GM18519 (cell line): ENCODE measurements around the gene PFKFB4.
"Not testable (repeated sequence)": the region's sequence is repeated elsewhere in the genome, so short reads cannot be mapped to it uniquely, and the experiment has no call there.

Source experiments
- ATAC-seq: cut with Tn5 transposase; IDR thresholded peaks from one replicate; pipeline ENCODE4 v1.9.1; 2021; ENCODE audit warnings: mild to moderate bottlenecking, moderate library complexity; ENCODE audit not compliant: unreplicated experiment, low FRiP score

PFKFB4 gene

DNA sequence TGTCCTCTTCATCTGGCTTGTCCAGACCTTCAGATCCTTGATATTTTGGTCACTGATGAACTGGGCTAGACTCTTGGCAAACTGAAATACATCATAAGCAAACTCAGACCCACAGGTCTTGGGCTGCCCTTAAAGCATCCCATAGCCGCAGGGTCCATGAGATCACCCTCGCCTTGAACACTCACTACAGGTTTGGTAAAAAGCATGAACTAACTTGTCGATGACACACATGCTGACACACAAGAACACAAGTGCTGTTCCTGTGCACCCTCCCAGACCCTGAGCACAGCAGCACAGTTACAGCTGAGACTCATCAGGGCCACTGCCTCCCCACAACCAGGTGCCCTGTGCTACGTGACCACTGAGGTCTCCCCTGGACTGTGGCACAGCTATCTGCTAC is 21.0 kb downstream of the PFKFB4 start:
- ATAC-seq: no peak

DNA sequence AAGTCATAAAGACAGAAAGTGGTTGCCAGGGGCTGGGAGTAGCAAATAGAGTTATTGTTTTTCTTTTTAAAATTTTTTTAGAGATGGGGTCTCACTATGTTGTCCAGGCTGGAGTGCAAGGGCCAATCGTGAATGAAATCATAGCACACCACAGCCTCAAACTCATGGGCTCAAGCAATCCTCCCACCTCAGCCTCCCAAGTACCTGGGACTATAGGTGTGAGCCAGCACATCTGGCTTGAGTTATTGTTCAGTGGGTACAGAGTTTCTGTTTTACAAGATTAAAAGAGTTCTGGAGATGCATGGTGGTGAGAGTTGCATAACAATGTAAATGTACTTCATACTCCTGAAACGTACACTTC is 23.6 kb downstream of the PFKFB4 start:
- ATAC-seq: no peak

DNA sequence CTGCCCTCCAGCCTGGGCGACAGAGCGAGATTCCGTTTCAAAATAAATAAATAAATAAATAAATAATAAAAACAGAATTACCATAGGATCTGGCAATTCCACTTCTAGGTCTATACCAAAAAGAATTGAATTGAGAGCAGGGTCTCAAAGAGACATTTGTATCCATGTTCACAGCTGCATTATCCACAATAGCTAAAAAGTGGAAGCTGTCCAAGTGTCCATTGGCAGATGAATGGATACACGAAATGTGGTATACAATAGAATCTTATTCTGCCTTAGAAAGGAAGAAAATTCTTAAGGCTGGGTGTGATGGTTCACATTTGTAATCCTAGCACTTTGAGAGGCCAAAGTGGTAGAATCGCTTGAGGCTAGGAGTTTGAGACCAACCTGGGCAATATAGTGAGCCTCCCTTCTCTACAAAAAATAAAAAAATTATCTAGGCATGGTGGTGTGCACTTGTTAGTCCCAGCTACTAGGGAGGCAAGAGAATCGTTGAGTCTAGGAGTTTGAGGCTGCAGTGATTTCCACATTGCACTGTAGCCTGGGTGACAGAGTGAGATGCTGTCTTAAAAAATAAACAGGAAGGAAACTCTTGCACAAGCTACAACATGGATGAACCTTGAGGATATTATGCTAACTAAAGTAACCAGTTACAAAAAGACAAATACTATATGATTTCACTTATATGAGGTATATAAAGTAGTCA is 24.2 kb downstream of the PFKFB4 start:
- ATAC-seq: no peak

DNA sequence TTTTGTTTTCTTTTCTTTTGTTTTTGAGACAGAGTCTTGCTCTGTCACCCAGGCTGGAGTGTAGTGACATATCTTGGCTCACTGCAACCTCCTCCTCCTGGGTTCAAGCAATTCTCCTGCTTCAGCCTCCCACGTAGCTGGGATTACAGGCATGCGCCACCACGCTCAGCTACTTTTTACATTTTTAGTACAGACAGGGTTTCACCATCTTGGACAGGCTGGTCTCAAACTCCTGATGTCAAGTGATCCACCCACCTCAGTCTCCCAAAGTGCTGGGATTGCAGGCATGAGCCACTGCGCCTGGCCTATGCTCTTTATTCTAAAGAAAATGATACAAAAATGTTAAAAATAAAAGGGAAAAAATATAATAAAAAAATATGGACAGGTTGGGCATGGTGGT is 25.9 kb downstream of the PFKFB4 start:
- not testable (repeated sequence) for ATAC-seq

DNA sequence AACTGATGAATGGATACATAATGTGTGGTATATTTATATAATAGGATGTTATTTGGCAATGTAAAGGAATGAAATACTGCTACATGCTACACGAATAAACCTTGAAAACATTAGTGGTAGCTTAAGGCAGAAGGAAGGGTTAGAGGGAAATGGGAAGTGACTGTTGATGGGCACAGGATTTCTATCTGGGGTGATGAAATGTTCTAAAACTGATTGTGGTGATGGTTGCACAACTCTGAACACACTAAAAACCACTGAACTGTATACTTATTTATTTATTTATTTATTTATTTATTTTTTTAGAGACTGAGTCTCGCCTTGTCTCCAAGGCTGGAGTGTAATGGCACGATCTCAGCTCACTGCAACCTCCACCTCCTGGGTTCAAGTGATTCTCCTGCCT is 27.8 kb downstream of the PFKFB4 start:
- no peak for ATAC-seq

DNA sequence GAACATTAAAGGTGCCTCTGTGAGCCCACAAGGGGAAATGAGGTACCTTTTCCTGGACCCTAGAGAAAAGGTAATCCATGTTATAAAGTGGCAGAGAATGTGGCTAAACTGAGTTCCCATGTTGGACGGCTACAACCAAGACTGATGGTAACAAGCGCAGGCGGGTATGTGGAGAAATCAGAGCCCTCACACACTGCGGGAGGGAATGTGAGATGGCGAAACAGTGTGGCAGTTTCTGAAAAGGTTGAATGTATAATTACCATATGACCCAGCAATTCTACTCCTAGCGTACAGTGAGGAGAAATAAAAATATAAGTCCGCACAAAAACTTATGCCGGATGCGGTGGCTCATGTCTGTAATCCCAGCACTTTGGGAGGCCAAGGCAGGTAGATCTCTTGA is 28.6 kb downstream of the PFKFB4 start:
- ATAC-seq: no peak

DNA sequence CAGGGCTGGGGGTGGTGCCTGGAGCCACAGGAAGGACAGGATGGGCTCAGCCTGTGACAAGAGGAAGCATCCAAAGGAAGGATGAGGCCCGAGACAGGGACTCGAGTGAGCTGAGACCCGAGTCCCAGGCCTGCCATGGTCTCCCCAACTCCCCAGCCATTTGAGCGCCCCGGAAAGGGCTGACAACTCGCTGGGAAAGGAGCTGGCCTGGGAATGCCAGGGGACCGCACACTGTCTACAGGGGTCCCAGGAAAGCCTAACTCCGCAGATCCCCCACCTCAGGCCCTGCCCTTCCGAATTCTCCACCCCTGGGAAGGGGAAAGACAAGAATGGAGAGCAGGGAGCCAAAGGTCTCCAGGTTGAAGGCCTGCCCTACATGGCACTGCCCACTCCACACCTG is 31.6 kb downstream of the PFKFB4 start:
- no peak for ATAC-seq

DNA sequence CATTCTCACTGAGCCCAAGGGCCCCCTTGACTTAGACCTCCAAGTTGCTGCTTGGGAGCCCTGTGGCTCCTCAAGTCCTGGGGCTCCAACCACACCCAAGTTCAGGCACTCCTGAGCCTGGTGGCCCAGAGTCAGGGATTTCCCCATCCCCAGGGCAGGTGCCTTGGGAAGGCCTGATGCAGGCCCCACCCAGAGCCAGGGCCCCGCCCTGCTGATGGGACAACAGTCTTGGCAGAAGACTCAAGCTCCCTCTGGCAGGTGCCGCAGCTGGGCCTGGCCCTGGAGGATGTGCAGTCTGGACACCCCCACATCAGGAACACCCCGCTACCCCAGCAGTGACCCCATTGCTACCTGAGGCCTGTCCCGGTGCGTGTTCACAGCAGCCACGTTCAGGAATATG is 35.0 kb downstream of the PFKFB4 start:
- ATAC-seq: no peak

DNA sequence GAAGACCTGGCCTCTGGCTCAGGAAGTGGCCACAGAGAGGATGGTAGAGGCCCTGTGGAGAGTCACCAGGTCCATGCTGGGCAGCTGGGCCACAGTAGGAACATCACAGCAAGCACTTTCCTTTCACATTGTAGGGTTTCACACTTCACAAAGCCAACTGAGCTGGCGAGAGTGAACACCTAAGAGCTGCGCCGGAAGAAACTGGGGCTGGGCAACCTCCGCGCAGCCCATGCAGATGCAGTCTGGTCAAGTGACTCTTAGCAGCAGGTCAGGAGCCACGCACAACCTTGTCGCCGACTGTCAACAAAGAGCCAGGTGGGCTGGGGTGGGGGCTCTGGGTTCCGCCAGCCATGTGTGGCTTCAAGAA is 37.3 kb downstream of the PFKFB4 start:
- no peak for ATAC-seq

DNA sequence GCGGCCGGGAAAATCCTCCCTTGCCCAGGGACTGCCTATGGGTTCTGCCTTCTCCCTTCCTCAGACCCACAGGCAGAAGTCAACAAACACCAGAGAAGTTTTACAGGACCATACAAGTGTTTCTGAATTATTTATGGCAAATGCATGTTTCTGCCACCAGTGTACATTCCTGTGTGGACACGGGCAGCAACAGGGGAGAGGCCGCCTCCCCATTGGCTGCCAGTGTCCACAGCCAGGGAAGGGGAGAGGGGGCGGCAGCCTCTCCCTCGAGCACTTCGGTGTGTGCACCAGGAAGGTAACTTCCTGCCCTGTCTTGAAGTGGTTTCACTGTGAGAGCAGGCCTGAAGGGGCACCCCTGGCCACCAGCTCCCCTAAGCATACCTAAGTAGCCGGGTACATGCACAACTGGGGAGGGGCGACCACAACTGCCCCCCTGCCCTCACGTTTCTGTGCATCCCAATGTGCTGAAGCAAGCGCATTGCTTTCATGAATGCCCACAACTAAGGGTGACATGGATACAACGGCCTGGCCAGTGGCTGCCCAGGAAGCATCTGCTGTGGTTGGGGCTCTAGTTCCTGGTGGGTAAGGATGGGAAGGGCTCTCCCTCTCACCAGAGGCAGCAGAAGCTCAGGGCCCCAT is 37.8 kb downstream of the PFKFB4 start:
- ATAC-seq: no peak

DNA sequence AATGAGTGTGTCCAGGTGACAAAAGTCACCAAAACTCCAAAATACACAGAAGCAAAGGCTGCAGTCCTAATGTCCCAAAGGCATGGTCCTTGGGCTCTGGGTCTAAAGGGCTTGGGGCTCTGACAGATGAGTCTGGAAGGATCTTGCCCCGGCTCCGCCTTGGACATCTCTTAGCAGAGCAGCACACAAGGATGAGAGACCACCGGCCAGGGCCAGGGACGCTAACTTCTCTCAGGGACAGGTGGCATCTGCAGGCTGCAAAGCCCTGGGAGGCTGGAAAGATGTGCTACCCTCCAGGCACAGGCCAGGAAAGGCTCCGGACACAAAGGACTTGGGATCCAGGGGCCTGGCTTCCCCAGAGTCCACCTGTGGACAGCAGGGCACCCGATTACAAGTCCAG is 38.5 kb downstream of the PFKFB4 start:
- no peak for ATAC-seq

DNA sequence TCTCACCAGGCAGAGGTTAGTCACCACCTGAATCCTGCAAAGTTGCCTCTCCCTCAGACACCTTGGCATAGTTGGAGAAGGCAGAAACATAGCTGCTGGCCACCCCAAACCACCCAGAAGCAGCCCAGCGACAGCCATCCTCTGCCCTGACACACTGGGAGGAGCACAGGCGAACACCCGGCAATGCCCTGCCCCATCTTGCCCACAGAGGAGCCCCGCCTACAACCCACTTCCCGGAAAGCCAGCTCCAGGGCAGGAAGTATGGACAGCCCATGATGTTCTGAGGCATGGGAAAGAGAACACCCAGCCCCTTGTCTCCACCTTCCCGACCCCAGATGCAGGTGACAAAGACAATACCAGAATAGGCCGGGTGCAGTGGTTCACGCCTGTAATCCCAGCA is 40.0 kb downstream of the PFKFB4 start:
- no peak for ATAC-seq

DNA sequence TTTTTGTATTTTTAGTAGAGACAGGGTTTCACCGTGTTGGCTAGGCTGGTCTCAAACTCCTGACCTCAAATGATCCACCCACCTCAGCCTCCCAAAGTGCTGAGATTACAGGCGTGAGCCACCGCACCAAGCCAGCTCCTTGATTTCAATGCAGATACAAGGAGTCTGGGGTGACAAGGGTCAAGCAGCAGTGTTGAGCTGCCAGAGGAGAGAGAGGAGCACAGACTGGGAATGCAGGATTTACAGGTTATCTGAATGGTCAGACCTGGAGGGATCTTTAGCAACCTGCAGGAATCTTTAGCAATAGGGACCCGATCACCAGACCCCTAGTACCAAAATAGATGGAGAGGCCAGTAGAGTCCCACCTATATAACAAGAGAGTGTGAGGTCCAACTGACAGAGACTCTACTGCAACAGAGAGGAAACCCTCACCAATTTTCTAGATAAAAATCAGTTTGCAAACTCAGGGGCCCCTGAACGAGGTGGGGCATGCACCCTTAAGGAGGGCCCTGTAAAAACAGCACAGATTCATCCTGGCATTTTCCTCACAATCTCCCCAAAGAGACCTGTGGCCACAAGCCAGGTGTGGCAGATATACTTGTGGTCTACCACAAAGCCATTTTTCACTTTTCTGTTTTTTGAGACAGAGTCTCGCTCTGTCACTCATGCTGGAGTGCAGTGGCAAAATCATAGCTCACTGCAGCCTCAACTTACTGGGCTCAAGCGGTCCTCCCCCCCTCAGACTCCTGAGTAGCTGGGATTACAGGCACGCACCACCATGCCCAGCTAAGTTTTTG is 42.0 kb downstream of the PFKFB4 start:
- ATAC-seq: no peak

DNA sequence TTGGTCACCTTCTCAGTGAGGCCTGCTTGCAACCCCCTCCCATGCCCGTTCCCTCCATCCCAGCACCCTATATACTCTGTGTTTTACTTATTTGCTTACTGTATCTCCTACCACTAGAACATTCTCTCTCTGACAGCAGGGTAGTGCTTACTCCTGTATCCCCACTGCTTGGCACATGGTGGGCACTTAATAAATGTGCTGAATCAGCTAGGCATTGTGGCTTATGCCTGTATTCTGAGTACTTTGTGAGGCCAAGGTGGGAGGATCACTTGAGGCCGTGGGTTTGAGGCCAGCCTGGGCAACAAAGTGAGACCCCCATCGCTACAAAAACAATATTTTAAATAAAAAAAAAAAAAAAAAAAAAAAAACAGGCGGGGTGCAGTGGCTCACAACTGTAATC is 45.1 kb downstream of the PFKFB4 start:
- ATAC-seq: no peak

DNA sequence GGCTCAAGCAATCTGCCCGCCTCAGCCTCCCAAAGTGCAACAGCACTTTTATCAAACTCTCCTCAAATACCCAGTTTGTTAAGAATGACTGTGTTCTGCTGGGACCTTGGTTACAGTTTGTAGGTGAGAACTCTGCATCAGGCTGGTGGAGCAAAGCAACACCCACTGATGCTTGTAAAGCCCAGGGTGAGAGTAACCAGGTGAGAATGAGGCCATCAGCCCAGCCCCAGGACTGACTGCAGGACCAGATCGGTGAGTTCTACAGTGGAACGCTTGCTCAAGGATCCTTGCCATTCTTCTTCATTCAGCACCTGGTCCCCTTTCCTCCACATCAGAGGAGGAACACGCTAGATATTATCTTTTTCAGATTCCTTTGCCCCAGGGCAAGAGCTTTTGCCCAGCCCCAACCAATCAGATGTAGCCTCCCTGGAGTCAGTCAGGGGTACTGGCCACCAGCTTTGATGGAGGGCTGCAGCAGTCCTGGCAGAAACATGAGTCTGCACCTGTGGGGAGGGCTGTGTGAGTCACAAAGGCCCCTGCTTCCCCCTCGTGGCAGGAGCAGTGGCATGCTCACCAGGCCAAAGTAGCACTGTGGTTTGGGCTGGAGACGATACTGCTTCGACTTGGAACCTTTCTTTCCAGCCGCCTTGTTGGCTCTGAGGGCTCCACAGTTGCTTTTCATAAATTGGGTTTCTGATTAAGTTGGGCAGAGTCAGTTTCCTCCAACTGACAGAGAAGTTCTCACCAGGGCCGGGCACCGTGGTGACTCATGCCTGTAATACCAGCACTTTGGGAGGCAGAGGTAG is 49.1 kb downstream of the PFKFB4 start:
- no peak for ATAC-seq

DNA sequence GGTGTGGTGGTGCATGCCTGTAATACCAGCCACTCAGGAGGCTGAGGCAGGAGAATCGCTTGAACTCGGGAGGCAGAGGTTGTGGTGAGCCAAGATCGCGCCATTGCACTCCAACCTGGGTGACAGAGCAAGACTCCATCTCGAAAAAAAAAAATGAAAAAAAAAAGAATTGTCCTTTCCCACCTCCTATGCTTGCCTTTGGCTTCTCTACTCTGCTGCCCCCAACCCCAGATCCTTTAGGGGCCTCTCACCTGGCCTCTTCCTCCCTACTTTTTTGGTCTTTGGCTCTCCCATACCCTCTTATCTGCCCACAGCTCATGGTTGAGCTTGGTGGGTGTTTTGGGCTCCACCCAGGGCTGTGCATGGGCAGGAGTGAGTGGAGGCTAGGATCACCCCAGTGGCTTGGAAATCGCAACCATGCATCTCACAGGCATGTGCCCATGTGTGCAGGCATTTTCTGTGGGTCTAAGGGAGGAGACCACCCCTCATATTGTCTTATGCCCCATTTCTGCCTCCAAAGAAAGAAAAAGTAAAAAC is 50.6 kb downstream of the PFKFB4 start:
- ATAC-seq: no peak

DNA sequence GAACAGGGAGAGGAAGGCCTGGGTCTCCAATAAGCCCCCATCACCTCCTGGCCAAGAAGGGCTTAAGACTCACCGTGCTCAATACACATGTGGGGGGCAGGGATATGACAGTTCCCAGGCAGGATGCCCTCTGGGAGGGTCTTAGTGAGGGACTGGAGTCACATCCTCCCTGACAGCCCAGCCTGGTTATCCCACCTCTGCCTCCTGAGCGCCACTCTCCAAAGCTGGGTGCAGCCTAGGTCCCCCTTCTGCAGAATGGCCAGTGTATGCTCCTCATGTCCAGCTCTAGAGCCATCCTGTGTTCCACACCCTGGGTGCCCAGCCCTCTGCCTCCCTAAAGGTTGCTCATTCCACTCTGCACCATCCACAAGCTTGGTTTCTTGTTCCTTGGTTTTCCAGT is 51.5 kb downstream of the PFKFB4 start:
- ATAC-seq: no peak

DNA sequence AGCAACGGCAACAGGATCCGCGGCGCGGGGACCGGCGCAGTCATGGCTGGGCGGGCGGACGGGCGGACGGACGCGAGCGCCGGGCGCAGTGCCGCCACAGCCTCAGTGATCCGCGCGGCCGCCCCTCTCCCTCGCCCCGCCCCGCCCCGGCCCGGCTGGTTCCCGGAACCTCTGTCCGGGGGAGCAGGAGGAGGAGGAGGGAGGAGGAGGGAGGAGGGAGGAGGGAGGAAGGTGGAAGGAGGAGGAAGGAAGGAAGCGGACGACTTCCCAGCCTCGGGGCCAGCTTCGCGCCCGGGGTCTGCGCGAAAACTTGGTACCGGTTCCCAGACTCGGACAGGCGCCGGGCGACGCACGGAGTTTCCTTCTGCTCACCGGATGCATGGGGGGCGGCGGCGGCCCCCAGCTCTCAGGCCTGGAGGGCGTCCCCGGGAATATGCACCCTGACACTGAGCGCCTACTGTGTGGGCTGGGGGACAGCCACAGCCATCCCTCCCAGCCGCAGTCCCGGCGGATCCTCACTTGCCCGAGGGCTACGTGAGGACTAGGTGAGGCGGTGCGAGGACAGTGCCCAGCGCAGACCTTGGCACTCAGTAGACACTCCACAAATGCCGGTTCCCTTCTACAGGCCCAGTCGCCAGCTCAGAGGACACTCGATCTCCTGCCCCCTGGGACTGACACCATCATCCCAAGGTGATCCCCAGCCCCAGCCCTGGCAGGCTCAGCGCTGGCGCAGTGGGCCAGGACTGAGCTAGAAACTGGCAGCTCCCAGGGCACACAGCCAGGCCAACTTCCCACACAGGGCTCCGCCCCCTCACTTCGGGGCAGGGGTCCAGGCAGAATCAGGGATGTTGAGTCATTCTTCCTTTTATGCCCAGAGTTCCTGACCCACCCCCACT is 52.3 kb downstream of the PFKFB4 start, which contains the start of gene SHISA5:
Gene SHISA5 (minus strand): TSS at position 124 of the 896 bp plus-strand sequence. CDS start 80 bp downstream, at position 44.
- ATAC-seq: no peak

DNA sequence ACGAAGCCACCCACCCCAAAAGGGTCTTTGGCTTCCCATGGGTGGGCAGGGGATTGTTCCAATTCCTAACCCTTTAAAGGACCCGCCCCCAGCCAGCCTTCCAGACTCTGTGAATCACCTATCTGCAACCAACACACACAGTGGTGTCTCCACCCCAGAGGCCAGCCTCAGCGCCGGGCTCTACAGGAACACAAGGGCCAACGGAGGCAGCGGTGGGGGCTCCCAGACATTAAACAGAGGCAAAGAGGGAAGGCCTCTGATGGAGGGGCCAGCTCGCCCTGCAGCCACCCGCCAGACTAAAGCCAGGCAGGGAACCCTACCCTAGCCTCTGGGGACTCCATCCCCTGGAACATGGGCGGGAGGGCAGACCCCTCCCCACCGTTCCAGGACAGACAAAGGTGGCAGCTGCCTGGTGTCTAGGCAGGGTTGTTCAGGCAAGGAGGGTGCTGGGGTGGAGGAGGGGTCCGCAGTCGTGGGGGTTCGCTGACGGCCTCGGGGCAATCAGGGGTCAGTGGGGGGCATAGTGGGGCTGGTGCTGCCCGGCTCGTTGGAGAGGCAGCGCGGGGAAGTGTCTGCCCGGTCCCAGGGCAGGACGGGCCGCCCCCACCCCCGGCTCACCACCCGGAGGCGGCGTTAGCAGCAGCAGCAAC is 53.1 kb downstream of the PFKFB4 start:
- ATAC-seq: no peak
